GM18517 (cell line): ENCODE data around the gene SMURF1.
A peak's percentile ranks its signal among the peaks of the same experiment; 100 is the strongest.
"Not testable (repeated sequence)": the region's sequence is repeated elsewhere in the genome, so short reads cannot be mapped to it uniquely, and the experiment has no call there.

ENCODE experiments used
- ATAC-seq: cut with Tn5 transposase; IDR thresholded peaks from one replicate; pipeline ENCODE4 v1.9.1; 2021; ENCODE audit warnings: mild to moderate bottlenecking, moderate library complexity; ENCODE audit not compliant: unreplicated experiment

SMURF1 gene

DNA sequence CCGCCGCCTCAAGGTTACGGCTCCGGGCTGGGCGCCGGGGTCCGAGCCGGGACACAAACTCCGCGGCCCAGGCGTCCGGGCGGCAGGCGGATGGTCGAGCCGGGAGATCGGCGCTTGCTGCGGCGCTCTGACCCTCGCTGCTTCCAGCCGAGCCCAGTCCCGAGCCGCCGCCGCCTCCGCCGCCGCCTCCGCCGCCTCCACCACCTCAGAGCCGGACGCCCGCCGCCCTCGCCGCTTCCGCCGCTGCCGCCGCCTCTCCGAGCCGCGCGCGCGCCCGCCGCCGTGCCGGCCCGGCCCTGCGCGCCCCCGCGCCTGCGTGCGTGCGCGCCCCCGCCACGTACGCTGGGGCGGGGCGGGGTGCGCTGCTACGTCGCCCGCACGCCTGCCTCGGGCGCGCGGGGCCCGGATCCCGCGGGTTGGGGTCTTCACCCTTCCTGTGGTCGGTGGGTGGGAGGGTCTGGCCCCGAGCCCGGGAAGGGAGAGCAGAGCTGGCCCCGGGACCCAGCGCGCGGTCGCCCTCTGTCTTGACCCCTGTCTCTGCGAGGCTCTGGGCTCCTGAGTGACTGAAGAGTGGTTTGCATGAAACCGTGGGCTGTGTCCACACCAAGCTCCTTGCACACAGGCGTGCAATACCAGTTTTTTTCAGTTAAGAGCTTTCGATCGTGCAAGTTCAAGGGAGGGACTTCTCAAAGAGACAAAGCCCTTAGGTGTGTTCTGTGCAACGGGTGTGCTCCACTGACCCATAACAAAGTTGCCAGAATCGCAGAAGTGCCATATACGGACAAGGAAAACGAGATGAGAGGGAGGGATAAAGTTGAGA is at the start of gene SMURF1:
Gene SMURF1 (minus strand): TSS at position 256 of the 820 bp plus-strand sequence. CDS start 328 bp downstream, outside the sequence.
- ATAC-seq, result peak; percentile 74

DNA sequence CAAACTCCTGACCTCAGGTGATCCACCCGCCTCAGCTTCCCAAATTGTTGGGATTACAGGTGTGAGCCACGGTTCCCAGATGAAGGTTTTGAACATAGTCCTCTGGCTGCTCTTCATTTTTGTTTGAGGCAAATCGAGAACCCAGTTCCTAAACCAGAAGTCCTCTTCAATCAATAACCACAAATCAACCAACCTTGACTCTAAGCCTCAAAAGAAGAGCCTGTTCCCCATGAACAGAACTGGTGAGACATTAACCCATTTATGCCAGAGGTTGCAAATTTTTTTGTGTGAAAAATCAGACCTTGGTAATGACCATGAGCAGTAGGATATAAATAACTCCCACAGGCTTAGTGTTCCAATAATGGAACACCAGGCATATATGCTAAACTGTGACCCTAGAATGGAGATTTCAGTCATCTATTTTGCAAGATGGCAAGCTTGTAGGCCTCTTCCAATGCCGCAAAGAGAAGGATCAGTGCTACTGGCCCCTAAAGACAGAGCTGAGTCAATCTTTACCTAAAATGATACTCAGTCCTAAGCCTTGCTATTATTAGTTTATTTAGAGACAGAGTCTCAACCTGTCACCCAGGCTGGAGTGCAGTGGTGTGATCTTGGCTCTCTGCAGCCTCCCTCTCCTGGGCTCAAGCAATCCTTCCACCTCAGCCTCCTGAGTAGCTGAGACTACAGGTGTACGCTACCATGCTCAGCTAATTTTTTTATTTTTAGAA is 48.1 kb upstream of the SMURF1 start:
- ATAC-seq, result no peak

DNA sequence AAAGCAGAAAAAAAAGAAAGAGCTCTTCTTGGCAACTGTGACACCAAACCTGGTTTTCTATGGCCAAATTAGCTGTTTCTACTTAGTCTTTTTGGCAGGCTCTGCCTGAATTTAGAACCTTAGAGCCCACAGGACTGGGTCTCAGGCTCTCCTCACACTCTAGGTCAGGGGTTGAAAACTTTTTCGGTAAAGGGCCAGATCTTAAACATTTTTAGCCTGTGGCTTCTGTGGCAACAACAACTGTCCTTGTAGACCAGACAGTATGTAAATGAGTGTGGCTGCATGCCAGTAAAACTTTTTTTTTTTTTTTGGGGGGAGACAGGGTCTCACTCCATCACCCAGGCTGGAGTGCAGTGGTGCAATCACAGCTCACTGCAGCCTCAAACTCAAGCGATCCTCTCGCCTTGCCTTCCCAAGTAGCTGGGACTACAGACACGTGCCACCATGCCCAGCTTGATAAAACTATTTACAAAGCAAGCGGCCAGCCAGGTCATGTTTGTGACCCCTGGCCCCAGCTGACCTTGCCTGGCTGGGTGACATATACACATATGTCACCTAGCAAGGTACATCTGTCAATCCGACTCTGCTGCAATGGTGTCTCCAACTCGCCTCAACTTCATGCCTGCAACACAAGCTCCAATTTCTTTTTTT is 46.6 kb upstream of the SMURF1 start:
- ATAC-seq, result no peak

DNA sequence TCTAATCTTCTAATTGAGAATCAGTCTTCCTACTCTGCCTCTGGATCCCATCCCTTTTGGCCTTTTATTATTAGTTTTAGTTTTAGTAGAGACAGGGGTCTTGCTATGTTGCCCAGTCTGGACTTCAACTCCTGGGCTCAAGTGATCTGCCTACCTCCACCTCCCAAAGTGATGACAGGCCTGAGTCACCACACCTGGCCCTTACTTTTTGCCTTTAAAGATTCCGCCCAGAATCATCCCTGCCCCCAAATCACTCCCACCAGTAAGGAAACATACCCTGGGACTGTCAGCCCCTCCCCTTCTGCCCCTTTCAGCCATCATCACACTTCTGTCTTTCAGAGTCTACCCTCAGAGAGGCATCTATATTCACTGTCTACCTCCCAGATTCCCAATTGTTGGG is 45.3 kb upstream of the SMURF1 start:
- no peak for ATAC-seq

DNA sequence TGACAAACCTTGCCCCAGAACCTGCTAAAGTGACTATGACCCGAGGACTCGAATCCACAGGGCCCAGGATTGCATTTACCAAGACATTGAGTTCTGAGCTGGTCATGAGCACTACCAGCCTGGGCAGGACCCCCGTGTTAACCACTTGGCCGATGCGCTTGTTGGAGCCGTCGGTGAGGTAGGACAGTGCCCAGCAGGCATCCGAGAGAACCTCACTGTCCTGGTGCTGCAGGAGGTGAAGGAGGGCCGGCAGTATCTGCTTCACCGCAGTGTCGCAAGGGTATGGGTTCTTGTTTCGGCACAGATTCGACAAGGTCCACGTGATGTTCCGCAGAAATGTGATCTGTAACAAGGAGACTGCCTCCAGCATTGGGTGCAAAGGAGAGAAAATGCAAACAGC is 44.3 kb upstream of the SMURF1 start:
- no peak for ATAC-seq

DNA sequence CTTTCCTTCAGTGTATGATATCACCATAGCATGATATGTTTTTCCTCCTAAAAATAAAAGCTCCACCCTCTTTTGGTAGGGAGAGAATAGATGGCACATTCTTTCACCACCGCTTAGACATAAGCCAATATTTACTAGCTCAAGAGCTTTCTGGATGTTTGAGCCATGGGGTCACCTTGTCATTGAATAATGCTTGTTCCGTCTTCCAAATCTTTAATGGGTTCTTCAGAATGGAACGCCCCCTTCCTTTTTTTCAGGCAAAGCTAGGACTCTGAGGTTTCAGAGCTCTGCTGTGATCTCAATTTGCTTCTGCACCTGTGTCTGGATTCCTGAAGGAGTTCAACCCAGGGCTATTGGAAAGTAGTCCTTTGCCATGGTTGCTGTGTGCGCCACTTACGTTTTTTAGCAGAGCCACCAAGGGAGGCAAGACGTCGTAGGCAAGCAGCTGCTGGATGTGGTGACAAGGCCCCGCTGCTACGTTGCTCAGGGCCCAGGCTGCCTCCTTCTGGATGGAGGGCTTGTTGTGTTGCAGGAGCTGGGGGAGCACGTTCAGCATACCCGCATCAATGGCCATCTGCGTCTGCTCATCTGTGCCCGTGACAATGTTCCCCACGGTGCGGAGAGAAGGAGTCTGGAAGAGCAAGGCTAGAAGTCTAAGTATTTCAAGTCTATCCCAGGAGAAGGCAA is 40.8 kb upstream of the SMURF1 start:
- no peak for ATAC-seq

DNA sequence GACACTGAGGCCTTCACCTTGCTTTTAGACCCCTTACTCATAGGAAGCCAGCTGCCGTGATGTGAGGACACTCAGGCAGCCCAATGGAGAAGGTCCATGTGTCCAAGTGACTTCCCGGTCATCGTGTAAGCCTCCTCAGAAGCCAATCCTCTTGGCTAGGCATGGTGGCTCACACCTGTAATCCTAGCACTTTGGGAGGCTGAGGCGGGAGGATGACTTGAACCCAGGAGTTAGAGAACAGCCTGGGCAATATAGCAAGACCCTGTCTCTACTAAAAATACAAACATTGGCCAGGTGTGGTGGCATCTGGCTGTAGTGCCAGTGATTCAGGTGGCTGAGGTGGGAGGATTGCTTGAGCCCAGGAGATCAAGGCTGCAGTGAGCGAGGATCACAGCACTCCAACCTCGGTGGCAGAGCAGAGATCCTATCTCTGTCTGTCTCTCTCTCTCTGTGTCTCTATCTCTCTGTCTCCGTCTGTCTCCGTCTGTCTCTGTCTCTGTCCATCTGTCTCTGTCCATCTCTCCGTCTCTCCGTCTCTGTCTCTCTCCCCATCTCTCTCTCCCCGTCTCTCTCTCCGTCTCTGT is 36.3 kb upstream of the SMURF1 start:
- no peak for ATAC-seq

DNA sequence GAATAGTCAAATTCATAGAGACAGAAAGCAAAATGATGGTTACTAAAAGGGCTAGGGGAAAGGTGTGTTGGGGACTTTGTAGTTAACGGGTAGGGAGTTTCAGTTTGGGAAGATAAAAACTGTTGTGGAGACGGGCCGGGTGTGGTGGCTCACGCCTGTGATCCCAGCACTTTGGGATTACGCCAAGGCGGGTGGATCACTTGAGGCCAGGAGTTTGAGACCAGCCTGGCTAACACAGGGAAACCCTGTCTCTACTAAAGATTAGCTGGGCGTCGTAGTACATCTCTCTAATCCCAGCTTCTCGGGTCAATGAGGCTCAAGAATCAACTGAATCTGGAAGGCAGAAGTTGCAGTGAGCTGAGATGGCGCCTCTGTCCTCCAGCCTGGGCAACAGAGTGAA is 33.3 kb upstream of the SMURF1 start:
- no peak for ATAC-seq

DNA sequence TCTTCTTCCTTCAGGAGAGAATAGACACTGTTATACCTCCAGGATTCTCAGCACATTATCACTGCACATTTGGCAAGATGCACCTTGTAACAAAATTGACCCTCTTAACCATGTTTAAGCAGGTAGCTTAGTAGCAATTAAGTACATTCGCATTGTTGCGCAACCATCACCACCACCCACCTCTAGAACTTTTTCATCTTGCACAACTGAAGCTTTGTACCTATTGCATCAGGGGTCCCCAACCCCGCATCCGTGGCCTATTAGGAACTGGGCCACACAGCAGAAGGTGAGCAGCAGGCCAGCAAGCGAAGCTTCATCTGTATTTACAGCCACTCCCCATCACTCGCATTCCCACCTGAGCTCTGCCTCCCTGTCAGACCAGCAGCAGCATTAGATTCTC is 29.9 kb upstream of the SMURF1 start:
- ATAC-seq, result no peak

DNA sequence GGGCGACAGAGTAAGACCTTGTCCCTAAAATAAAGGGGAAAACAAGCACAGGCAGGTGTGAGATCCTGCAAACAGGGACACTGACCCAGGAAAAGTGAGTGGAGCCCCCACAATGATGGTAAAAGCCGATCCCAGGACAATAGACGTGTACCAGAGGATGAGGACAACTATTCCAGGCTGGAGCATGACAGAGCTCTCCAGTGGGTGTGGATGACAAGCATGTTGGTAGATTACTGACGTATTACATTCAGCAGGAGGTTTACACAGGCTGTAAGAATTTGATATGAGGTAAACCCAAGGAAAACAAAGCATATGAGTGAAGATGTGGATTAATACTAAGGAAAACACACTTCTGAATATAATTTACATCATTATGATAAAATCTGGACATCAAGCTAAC is 27.8 kb upstream of the SMURF1 start:
- ATAC-seq, result no peak

DNA sequence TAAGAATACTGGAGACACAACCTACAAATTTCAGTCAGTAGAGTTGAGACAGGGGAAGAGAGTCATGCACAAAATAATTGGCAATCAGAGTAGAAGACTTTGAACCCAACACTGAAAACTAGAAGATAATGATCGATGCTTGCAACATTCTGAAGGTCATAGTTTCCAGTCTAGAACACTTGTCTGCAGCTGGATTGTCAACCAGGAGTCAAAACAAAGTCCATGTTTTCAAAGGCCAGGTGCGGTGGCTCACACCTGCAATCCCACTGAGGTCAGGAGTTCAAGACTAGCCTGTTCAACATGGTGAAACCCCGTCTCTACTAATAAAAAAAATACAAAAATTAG is 26.8 kb upstream of the SMURF1 start:
- ATAC-seq, result no peak

DNA sequence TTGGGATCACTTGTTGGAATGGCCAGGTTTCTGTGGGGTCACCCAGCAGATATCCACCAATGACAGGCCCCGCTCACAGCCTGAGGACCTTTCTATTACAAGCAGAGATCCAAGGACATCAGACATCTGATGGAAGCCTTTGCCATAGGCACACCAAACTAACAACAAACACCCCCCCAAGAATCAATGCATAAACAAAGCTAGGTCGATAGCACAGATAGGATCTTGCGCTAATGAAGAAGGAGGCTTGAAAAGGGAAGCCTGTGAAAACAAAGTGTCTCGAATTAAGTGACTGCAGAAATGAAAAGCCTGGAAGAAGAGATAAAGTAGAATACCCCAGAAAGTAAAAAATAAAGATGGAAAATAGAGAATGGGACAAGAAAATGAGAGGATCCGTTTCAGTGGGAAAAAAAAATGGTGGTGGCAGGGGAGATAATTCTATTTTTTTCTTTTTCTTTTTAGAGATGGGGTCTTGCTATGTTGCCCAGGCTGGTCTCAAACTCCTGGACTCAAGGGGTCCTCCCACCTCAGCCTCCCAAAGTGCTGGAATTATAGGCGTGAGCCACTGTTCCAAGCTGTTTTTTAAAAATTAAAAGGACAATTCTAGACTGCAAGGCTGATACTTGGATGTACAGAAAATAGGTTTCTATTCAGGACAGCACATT is 26.3 kb upstream of the SMURF1 start:
- ATAC-seq, result no peak

DNA sequence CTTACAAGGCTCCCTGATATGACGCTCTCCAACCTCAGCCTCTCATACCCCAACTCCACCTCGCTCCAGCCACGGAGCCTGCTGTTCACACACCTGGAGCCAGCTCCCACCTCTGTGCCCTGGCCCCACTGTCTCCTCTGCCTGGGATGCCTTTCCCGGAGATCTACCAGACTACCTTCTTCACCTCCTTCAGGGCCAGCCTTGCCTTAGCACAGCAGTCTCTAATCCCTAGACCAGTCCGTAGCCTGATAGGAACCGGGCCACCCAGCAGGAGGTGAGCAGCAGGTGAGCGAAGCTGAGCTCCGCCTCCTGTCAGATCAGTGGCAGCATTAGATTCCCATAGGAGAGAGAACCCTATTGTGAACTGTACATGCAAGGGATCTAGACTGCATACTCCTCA is 23.2 kb upstream of the SMURF1 start:
- no peak for ATAC-seq

DNA sequence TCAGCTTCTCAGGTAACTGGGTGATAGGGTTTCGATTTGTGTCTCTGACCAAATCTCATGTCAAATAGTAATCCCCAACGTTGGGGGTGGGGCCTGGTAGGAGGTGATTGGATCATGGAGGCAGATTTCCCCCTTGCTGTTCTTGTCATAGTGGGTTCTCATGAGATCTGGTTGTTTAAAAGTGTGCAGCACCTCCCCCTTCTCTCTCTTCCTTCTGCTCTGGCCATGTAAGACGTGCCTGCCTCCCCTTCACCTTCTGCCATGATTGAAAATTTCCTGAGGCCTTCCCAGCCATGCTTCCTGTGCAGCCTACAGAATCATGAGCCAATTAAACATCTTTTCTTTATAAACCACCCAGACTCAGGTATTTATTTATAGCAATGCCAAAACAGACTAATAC is 21.9 kb upstream of the SMURF1 start:
- ATAC-seq, result no peak

DNA sequence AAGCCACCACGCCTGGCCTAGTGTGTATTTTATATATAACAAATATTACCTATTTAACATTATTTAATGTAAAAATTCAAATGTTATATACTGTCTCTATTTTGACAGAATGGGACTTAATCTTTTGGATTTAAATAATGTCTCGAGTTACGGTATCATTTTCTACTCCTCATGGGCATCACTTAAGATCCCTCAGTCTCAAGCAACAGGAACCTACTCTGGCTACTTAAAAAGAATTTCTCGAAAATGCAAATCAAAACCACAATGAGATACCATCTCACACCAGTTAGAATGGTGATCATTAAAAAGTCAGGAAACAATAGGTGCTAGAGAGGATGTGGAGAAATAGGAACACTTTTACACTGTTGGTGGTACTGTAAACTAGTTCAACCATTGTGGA is 19.8 kb upstream of the SMURF1 start:
- not testable (repeated sequence) for ATAC-seq

DNA sequence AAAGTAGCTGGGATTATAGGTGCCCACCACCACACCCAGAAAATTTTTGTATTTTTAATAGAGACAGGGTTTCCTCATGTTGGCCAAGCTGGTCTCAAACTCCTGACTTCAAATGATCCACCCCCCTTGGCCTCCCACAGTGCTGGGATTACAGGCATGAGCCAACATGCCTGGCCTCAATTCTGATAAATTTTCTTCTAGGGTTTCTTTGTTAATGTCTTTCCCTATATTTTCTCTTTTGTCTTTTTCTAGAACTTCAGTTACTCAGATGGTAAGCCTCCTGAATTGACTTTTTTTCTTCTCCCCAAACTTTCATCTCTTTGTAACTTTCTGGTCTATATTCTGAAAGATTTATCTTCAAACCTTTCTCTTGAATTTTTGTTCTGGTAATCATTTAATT is 12.7 kb upstream of the SMURF1 start:
- ATAC-seq, result no peak

DNA sequence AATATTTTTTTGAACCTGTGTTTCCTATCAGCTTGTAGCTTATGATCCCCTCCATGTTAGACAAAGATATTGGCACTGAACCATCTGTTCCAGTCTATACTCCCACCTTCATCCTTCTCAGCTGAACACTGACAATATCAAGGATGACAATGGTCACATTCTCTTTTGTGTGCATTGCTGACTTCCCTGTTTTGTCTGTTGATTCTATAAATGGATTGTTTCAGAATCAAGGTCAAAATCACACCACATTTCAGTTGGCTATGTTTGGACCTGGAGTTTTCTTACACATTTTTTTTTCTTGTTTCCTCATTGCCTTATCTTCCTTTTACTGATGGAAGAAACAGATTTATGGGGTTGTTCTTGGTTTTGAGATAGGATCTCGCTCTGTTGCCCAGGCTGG is 11.3 kb upstream of the SMURF1 start:
- no peak for ATAC-seq

DNA sequence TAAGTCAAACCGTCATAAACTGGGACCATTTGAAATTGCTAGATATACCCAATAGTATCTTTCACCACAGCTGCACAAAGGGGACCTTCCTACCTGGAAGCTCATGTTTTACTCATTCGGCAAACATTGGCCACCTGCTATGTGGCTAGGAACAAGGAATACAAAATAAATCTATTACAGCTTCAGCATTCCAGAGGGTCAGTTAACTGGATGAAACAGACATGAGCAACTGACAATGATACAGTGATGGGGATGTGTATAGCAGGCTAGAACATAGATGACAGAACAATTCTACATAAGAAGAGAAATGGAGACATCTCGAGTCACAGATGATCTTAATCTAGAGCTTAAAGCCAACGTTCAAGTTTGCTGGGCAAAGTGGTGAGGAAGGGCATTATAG is 3.1 kb upstream of the SMURF1 start:
- no peak for ATAC-seq

DNA sequence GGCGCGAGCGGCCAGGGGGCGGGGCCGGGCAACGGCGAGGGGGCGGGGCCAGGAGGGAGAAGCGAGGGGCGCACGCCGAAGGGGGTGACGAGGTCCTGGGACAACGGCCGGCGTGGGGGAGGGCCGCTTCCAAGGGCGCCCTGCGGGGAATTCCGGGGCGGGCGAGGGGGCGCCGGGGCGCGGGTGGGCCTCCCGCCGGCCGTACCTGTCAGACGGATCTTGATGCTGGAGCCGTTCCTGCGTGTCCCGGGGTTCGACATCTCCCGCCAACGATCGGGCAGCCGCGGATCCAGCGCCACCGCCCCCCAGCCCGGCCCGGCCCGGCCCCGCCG is 421 bp downstream of the SMURF1 start:
- peak; percentile 11 for ATAC-seq

DNA sequence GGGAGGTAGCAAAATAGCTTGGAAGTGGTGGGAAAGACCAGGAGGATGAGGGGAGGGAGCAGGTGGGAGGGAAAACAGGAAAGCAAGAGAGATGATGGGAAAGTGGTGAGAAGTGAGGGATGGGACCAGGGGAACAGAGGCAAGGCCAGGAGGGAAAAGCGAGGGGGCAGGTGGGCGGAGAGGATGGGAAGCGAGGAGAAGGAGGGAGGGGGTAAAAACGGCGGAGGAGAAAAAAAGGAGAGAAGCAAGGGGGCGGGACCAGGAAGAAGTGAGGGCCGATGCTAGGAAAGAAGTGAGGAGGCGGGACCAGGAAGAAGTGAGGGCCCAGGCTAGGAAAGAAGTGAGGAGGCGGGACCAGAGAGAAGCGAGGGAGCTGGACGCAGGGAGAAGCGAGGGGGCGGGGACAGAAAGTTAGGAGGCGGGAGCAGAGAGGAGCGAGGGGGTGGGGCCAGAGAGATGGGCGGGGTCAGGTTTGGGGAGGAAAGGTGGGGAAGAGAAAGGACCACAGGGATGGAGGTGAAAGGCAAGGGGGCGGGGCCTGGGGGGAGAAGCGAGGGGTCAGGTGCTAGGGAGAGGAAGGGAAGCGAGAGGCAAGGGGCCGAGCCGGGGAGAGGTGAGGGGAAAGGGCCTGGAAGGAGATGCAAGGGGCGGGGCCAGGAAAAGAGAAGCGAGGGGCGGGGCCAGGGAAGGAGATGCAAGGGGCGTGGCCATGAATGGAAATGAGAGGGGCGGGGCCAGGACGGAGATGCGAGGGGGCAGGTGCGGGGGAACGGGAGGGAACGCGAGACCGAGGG is 984 bp downstream of the SMURF1 start:
- ATAC-seq, result no peak
